SK-MEL-5 (cell line): ENCODE data around the gene AP1B1. TPM values are rescaled to one million over a fixed set of nuclear protein-coding genes. Genes with fewer than 3 reads are reported as not detected.

Experiments
- DNase-seq: peaks from one replicate; pipeline ENCODE4 v3.0.0-alpha.2; 2016; ENCODE audit warnings: low read depth, low spot score
- in situ Hi-C: cut with HindIII; loops from 2 replicates; pipeline ENCODE4 v1.10.0; 2016; ENCODE audit warnings: low sequenced_read_pairs, high pct_unique_total_duplicates, low pct_unique_long_range_greater_than_20kb
- small RNA-seq, 2 experiments: library from RNA; depleted of rRNA; stranded (forward); fragments of <200 nt; gene quantifications; one replicate each; pipeline ENCODE3, GENCODE V24; 2014
- total RNA-seq: library from RNA; depleted of rRNA; stranded (reverse); fragments of >200 nt; shearing (Covaris generic); gene quantifications from 2 replicates; pipeline ENCODE4 v1.2.3, GENCODE V29; 2014; rRNA removed

Gene AP1B1
- total RNA-seq, 1 experiment from 2014 or later, result 73.3 TPM

DNA sequence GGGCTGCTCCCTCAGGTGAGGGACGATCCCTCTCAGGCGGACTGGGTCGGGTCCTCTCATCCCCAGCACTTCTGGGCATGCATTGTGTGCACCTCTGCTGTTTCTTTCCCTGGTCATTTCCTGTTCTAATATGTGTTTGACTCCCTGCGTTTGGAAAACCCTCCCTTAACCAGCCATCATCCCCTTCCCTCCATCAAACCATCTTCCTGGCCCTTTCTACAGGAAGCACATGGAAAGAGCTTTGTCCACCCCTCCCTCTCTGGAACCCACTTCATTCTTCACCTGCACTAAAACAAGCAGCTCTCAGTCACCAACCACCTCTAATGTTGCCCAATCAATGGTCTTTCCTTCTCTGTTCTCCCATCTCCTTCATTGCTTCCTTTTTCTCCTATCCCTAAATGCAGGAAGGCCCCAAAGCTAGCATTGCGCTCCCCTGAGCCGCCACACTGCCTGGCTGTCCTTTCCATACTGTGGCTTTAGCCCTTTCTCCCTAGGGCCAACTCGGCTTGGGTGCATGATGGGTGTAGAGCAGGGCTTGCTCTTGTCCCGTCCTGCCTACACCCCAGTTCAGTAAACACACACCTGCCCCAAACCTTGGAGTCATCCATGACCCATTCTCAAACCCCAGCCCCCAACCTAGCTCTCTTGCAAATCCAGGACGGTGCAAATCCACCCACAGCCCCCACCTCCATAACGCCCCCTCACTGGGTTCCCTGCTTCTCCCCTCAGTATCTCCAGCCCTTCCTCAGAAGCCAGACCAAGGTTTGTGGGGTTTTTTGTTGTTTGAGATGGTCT lies 87.4 kb downstream of the AP1B1 start:
- DNase-seq, result no peak
- in situ Hi-C loops, result no loop called here

DNA sequence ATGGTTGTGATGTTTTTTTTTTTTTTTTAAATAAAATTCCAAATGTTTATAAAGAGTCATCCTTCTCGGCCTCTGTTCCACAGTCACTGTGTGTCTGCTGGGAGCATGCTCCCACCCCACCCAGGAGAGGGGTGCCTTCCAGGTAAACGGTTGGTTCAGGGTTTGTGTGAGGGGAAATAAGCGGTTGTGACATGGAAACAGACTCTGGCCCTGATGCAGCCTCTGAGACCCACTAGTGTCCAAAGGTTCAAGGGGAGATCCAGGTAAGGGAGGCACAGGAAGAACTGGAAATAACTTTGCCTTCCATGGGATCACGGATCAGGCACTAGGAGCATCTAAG lies 87.9 kb downstream of the AP1B1 start:
- in situ Hi-C loops, result no loop called here
- DNase-seq, result no peak

DNA sequence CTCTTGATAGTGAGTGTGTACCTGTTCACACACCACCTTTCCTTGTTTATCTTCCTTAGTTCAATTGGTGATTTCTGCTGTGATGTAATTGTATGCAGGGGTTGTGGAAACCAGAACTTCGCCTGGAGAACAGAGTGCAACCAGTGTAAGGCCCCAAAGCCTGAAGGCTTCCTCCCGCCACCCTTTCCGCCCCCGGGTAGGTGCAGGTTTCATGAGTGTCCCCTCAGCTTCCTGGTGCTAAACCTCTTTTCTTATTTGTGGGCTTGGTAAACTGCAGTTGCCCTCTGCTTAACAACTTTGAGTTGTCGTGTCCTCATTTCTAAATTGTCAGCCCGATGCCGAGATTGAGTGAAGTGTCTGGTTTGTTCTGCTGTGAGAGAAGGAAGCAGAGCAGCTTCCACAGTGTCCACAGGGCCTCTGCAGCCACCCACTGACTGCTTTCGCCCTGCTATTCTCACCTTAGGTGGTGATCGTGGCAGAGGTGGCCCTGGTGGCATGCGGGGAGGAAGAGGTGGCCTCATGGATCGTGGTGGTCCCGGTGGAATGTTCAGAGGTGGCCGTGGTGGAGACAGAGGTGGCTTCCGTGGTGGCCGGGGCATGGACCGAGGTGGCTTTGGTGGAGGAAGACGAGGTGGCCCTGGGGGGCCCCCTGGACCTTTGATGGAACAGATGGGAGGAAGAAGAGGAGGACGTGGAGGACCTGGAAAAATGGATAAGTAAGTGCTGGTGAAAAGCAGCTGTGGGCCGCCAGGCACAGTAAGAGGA lies 89.1 kb downstream of the AP1B1 start:
- in situ Hi-C loops, result no loop called here
- no peak for DNase-seq

DNA sequence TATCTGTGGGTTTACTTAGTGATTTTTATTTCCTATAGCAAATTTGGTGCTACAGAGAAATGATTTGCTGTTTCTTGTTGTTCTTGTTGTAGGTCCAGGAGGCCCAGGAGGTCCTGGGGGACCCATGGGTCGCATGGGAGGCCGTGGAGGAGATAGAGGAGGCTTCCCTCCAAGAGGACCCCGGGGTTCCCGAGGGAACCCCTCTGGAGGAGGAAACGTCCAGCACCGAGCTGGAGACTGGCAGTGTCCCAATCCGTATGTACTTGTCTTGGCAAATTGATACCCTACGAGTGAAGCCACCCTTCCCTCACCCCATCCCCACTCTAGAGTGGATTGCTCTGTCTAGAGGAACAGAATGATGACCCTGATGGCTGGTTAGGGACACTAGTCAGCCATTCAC lies 89.7 kb downstream of the AP1B1 start:
- in situ Hi-C loops, result no loop called here
- no peak for DNase-seq

DNA sequence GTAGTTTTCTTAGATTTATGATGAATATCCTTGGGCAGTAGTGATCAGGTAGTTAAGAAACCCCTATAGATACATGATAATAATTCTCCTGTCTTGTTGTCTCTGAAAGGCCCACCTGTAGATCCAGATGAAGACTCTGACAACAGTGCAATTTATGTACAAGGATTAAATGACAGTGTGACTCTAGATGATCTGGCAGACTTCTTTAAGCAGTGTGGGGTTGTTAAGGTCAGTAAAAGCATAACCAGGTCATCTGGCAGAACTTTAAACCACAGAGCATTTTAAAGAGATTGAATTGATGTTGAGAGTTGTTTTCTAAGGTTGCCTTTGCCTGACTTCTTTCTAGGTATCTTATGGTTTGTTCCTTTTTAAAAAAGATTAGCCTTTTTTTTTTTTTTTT lies 96.0 kb downstream of the AP1B1 start:
- DNase-seq, result no peak
- in situ Hi-C loops, result no loop called here

DNA sequence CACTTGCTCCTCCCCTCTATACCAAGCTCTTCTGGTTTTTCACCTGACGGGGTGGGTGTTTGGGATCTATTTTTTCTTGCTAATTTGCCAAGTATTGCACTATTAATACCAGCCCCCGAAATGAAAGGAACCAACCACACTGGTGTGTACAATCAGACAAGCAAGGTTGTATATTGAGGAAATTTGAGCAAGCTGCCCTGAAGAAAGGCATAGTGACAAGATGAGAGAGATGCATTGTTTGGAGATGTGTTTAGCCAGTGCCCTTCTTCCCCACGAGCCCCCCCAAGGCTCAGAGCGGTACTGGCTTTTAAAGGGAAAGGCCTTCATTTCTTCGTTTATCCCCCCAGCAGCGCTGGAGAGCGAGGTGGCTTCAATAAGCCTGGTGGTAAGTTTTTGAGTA lies 97.2 kb downstream of the AP1B1 start:
- peak; percentile 52 for DNase-seq
- in situ Hi-C loops, result no loop called here

DNA sequence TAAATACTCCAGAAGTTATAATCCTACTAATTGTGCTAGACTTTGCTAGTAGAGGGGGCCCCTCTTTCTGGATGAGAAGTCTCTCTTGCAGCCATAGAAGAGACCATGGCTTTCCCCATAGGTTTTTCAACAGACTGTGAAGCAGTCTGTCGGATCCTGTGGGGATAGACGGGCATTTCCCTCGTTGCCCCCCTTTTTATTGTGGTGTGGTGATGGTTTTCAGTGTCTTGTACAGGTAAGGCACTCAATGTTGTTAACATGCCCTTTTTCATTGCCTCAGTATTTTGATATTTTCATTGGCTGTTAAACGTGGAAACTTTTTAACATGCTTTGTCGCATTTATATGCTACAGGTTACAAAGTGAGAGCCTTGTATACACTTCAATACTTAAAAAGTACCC lies 98.3 kb downstream of the AP1B1 start:
- in situ Hi-C loops, result no loop called here
- no peak for DNase-seq

DNA sequence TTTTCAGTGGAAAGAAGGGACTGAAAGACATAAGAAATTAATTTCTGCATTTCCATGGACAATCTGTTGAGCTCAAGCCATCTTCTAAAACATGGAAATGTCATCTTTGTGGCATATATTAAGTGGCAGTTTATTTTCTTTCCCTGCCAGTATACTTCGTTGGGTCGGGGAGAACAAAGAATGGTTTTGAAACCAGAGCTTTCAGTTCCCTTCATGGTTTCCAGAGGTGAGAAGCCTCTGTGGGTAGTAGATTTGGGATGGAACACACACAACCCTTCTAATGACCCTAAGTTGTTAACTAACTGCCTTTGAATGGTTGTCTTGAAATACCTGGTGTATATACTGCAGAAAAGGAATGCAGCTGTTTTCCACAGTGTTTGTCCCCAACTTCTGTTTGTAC lies 99.5 kb downstream of the AP1B1 start:
- in situ Hi-C loops, result no loop called here
- no peak for DNase-seq

DNA sequence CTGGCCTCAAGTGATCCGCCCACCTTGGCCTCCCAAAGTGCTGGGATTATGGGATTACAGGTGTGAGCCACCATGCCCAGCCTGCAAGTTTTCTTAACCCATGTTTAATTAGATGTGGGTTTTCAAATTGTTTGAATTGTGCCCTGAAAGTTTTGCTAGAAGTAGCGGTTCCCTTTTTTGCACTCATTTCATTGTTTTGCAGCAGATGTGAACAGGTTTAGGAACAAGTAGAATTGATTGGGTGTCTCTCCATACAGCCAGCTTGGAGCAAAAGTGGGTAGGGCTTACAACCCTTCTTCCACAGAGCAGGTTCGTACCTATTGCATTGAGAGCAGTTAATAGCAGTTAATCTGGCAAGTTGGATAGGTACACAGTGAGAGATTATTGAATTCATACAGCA lies 104.2 kb downstream of the AP1B1 start:
- DNase-seq, result no peak
- in situ Hi-C loops, result no loop called here

DNA sequence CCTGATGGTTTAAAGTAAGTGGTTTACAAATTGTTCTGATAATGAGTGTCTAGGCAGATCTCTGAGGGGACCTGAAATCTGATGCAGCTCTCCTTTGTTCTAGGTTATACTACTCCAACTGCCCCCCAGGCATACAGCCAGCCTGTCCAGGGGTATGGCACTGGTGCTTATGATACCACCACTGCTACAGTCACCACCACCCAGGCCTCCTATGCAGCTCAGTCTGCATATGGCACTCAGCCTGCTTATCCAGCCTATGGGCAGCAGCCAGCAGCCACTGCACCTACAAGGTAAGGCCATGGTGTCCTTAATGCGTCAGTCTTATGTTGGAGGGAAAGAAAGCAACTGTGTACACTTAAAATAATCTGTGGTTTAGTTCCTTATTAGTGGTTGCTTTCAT lies 110.4 kb downstream of the AP1B1 start:
- no peak for DNase-seq
- in situ Hi-C loops, result no loop called here

Small RNA genes lying within 50 kb of the gene (small RNA-seq; reads per million reads assigned to genes)
- gene AC000041.1 (0 reads per million in 2 experiments), gene MIR3653 (0 to 0.02 reads per million in 2 experiments)

Other genes with a start within 250 kb of the AP1B1 start
- 3.4 and 3.7 TPM in 2 replicates for gene EMID1, start 182.7 kb downstream of the AP1B1 start, total RNA-seq
- gene RHBDD3, start 120.6 kb downstream of the AP1B1 start, total RNA-seq, result 32.3 and 33.4 TPM in 2 replicates
- gene EWSR1, start 120.3 kb downstream of the AP1B1 start, total RNA-seq, result 211 and 226 TPM in 2 replicates
- gene GAS2L1, start 81.9 kb downstream of the AP1B1 start, total RNA-seq, result 6.9 and 9.1 TPM in 2 replicates
- gene RASL10A, start 72.9 kb downstream of the AP1B1 start, total RNA-seq, result not detected in 2 replicates
- gene RFPL1, start 50.0 kb upstream of the AP1B1 start, total RNA-seq, result not detected in 2 replicates
- gene NEFH, start 91.6 kb upstream of the AP1B1 start, total RNA-seq, result 0.92 and 1.2 TPM in 2 replicates
- gene THOC5, start 165.2 kb upstream of the AP1B1 start, total RNA-seq, result 107 and 115 TPM in 2 replicates
- 97.5 and 98.4 TPM in 2 replicates for gene NIPSNAP1, start 192.5 kb upstream of the AP1B1 start, total RNA-seq
- 47.7 and 53.8 TPM in 2 replicates for gene NF2, start 215.1 kb upstream of the AP1B1 start, total RNA-seq